OCI-LY3 (cell line): ENCODE measurements around the gene PLEKHM1.

Experiments used
- H2AFZ ChIP-seq: fragments of 200-600, 300-600 bp; shearing (Covaris generic); 2 replicates; pipeline ENCODE4 v1.6.0; 2014; ENCODE audit warnings: antibody characterized with exemption, low read depth, low read length
- H3K27ac ChIP-seq: fragments of 200-600, 300-600 bp; sonication (generic); 2 replicates; pipeline ENCODE4 v1.5.1; 2014; ENCODE audit warnings: mild to moderate bottlenecking, low read length, moderate library complexity, mixed read lengths
- H3K27me3 ChIP-seq: fragments of 200-600, 300-600 bp; sonication (generic); 2 replicates; pipeline ENCODE4 v1.6.1; 2014; ENCODE audit warnings: low read depth, low read length, mixed read lengths
- H3K36me3 ChIP-seq: fragments of 200-600, 300-600 bp; sonication (generic); replicated peaks from 2 replicates; pipeline ENCODE3; 2014; ENCODE audit warnings: low read depth, low read length, mixed read lengths
- H3K4me1 ChIP-seq: fragments of 300-600, 200-600 bp; sonication (generic); 2 replicates; pipeline ENCODE4 v1.6.1; 2014; ENCODE audit warnings: low read length, mixed read lengths
- H3K4me2 ChIP-seq: fragments of 200-600, 300-600 bp; sonication (generic); 2 replicates; pipeline ENCODE4 v1.6.1; 2014; ENCODE audit warnings: low read length, mixed read lengths
- H3K4me3 ChIP-seq: fragments of 300-600, 200-600 bp; sonication (generic); 2 replicates; pipeline ENCODE4 v1.5.1; 2014; ENCODE audit warnings: antibody characterized with exemption, mild to moderate bottlenecking, low read length, moderate library complexity
- H3K79me2 ChIP-seq: fragments of 300-600, 200-600 bp; shearing (Covaris generic); 2 replicates; pipeline ENCODE4 v1.6.1; 2014; ENCODE audit warnings: mild to moderate bottlenecking, low read length, mixed read lengths
- H3K9ac ChIP-seq: fragments of 300-600, 200-600 bp; shearing (Covaris generic); 2 replicates; pipeline ENCODE4 v1.6.0; 2014; ENCODE audit warnings: mild to moderate bottlenecking, low read length, moderate library complexity
- H3K9me3 ChIP-seq: fragments of 200-600, 300-600 bp; shearing (Covaris generic); 2 replicates; pipeline ENCODE4 v1.6.1; 2014; ENCODE audit warnings: low read length, mixed read lengths; ENCODE audit not compliant: insufficient read depth
- H4K20me1 ChIP-seq: fragments of 200-600, 300-600 bp; sonication (generic); 2 replicates; pipeline ENCODE4 v1.6.1; 2016; ENCODE audit warnings: low read length, mixed read lengths; ENCODE audit not compliant: insufficient read depth
- CTCF ChIP-seq: fragments of 200-600, 300-600 bp; sonication (generic); IDR thresholded peaks from 2 replicates; pipeline ENCODE4 v1.5.1; 2014; ENCODE audit warnings: antibody characterized with exemption, low read length, low read depth
- EZH2phosphoT487 ChIP-seq: fragments of 200-600 bp; shearing (Covaris generic); IDR thresholded peaks from 2 replicates; pipeline ENCODE4 v1.6.1; 2018; ENCODE audit warnings: antibody characterized with exemption, mixed run types, low read depth

The PLEKHM1 gene

GRCh38 chr17:45427181-45427835, 63.2 kb downstream of the PLEKHM1 start:
- Histone ChIP-seq H3K9ac (0 out of 2 replicates have a peak overlapping the region, but pooled peaks have one; percentile 60), H3K4me3 (no peak overlapping the region; the same call in 1 of the 2 replicates), H3K27me3 (peaks cover 4% of the 10 kb centered on the region; the same call in 1 of the 2 replicates), H2AFZ (no peak overlapping the region), H3K4me1 (peaks cover 41% of the 10 kb centered on the region), H3K79me2 (no peaks in the 10 kb centered on the region), H3K27ac (no peak overlapping the region), H3K36me3 (no peaks in the 10 kb centered on the region), H3K9me3 (no peaks in the 10 kb centered on the region), H4K20me1 (no peaks in the 10 kb centered on the region), H3K4me2 (peak overlapping the region; percentile 96)
- TF ChIP-seq EZH2phosphoT487 (no peak), CTCF (no peak)

- H3K4me3 ChIP-seq: no peak overlapping the region
- peaks cover 41% of the 10 kb centered on the region for H3K4me1 ChIP-seq
- no peak overlapping the region for H3K9ac ChIP-seq
- TF ChIP-seq CTCF: no peak
- TF ChIP-seq EZH2phosphoT487: no peak
- H4K20me1 ChIP-seq: no peaks in the 10 kb centered on the region
- H3K27me3 ChIP-seq: peaks cover 4% of the 10 kb centered on the region; the same call in 1 of the 2 replicates
- H3K36me3 ChIP-seq: no peaks in the 10 kb centered on the region
- no peak overlapping the region for H2AFZ ChIP-seq
- H3K4me2 ChIP-seq: no peak overlapping the region
- H3K27ac ChIP-seq: no peak overlapping the region
- no peaks in the 10 kb centered on the region for H3K9me3 ChIP-seq
- no peaks in the 10 kb centered on the region for H3K79me2 ChIP-seq
These were observed 64.0 kb downstream of the PLEKHM1 start for GRCh38 chr17:45426561-45426960.

- Histone ChIP-seq H3K36me3 (no peaks in the 10 kb centered on the region), H3K9me3 (no peaks in the 10 kb centered on the region), H3K79me2 (no peaks in the 10 kb centered on the region), H3K4me3 (peak overlapping the region; percentile 75), H2AFZ (no peak overlapping the region), H4K20me1 (no peaks in the 10 kb centered on the region), H3K27me3 (peaks cover 4% of the 10 kb centered on the region; the same call in 1 of the 2 replicates), H3K9ac (no peak overlapping the region), H3K4me2 (peak overlapping the region; percentile 94), H3K4me1 (peaks cover 41% of the 10 kb centered on the region), H3K27ac (no peak overlapping the region)
- TF ChIP-seq CTCF: no peak; the same call in 1 of the 2 replicates
- no peak for TF ChIP-seq EZH2phosphoT487
These were observed 64.5 kb downstream of the PLEKHM1 start for GRCh38 chr17:45425984-45426413.

GRCh38 chr17:45425125-45425983, 65.2 kb downstream of the PLEKHM1 start:
- Histone ChIP-seq H3K79me2 (no peaks in the 10 kb centered on the region), H3K27ac (no peak overlapping the region), H3K9me3 (no peaks in the 10 kb centered on the region)

More at GRCh38 chr17:45425125-45425983, 65.2 kb downstream of the PLEKHM1 start:
- peak overlapping the region; percentile 75 for H3K4me3 ChIP-seq
- H3K36me3 ChIP-seq: no peaks in the 10 kb centered on the region
- TF ChIP-seq EZH2phosphoT487 (no peak), CTCF (peak; percentile 30; the same call in 1 of the 2 replicates)
- no peaks in the 10 kb centered on the region for H4K20me1 ChIP-seq
- peaks cover 38% of the 10 kb centered on the region for H3K4me1 ChIP-seq
- peaks cover 4% of the 10 kb centered on the region; the same call in 1 of the 2 replicates for H3K27me3 ChIP-seq
- peak overlapping the region; percentile 94 for H3K4me2 ChIP-seq
- H2AFZ ChIP-seq: no peak overlapping the region; the same call in 1 of the 2 replicates
- H3K9ac ChIP-seq: peak overlapping the region; percentile 67
